ENCODE results near the gene MYO7A.

Gene MYO7A

DNA sequence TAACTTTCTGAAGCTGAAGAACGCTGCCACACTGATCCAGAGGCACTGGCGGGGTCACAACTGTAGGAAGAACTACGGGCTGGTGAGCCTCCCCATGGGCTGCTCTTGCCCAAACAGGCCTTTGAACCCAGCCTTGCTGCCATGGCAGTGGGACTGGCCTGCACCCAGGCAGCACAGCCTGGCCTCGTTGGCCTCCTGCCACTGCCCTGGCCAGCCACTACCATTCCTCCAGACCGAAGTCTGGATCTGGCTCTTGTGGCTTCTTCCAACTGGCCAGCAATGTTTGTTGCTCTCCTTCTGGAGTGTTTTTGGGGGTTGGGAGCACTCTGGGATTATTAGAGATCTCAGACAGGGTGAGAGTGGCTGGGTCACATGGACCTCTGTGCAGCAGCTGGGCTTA, 51.0 kb downstream of the MYO7A start:
- Histone ChIP-seq H3K36me3 (ENCODE audit: control insufficient read depth, low read length) (no peaks in the 10 kb centered on the region), H4K20me1 (ENCODE audit: control insufficient read depth, insufficient read depth, low read depth, low read length) (no peaks in the 10 kb centered on the region), H3K27ac (ENCODE audit: low read depth, low read length) (no peak overlapping the region), H3K27me3 (ENCODE audit: control insufficient read depth, low read length) (no peaks in the 10 kb centered on the region), H3F3A (ENCODE audit: control insufficient read depth, insufficient read depth) (no peaks in the 10 kb centered on the region), H3K4me3 (ENCODE audit: low read length) (no peak overlapping the region), H3K79me2 (ENCODE audit: control insufficient read depth, low read length) (no peaks in the 10 kb centered on the region), H3K9me3 (ENCODE audit: control insufficient read depth, insufficient read depth, low read length) (no peaks in the 10 kb centered on the region), H3K9me2 (replicated peaks; ENCODE audit: control insufficient read depth, low read length) (no peaks in the 10 kb centered on the region), H3K4me2 (ENCODE audit: low read length) (no peak overlapping the region), H3K4me1 (ENCODE audit: control insufficient read depth, low read length) (peaks cover 10% of the 10 kb centered on the region)
- TF ChIP-seq, protein P1, sequence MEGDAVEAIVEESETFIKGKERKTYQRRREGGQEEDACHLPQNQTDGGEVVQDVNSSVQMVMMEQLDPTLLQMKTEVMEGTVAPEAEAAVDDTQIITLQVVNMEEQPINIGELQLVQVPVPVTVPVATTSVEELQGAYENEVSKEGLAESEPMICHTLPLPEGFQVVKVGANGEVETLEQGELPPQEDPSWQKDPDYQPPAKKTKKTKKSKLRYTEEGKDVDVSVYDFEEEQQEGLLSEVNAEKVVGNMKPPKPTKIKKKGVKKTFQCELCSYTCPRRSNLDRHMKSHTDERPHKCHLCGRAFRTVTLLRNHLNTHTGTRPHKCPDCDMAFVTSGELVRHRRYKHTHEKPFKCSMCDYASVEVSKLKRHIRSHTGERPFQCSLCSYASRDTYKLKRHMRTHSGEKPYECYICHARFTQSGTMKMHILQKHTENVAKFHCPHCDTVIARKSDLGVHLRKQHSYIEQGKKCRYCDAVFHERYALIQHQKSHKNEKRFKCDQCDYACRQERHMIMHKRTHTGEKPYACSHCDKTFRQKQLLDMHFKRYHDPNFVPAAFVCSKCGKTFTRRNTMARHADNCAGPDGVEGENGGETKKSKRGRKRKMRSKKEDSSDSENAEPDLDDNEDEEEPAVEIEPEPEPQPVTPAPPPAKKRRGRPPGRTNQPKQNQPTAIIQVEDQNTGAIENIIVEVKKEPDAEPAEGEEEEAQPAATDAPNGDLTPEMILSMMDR (IDR thresholded peaks at IDR 0.05; ENCODE audit: low read depth, low read length, poor library complexity, severe bottlenecking) = no peak
- no peak for TF ChIP-seq EZH2phosphoT487 (IDR thresholded peaks at IDR 0.05; ENCODE audit: borderline replicate concordance, low read length)

DNA sequence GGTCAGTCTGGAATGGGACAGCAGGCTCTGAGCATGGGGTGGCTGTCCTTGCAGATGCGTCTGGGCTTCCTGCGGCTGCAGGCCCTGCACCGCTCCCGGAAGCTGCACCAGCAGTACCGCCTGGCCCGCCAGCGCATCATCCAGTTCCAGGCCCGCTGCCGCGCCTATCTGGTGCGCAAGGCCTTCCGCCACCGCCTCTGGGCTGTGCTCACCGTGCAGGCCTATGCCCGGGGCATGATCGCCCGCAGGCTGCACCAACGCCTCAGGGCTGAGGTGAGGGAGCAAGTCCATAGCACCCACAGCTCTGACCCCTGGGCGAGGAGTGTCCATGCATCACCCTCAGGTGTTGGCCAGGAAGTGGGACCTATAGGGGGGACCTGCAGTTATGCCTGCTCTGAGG, 51.6 kb downstream of the MYO7A start:
- H3K27ac ChIP-seq (ENCODE audit: low read depth, low read length) = no peak overlapping the region
- H3K9me3 ChIP-seq (ENCODE audit: control insufficient read depth, insufficient read depth, low read length) = no peaks in the 10 kb centered on the region
- no peak overlapping the region for H3K4me3 ChIP-seq (ENCODE audit: low read length)
- no peaks in the 10 kb centered on the region for H3K36me3 ChIP-seq (ENCODE audit: control insufficient read depth, low read length)
- no peak overlapping the region for H3K4me2 ChIP-seq (ENCODE audit: low read length)
- H3K27me3 ChIP-seq (ENCODE audit: control insufficient read depth, low read length) = no peaks in the 10 kb centered on the region
- TF ChIP-seq, protein P1 (IDR thresholded peaks at IDR 0.05; ENCODE audit: low read depth, low read length, poor library complexity, severe bottlenecking) = no peak
- no peak for TF ChIP-seq EZH2phosphoT487 (IDR thresholded peaks at IDR 0.05; ENCODE audit: borderline replicate concordance, low read length)
- no peaks in the 10 kb centered on the region for H3F3A ChIP-seq (ENCODE audit: control insufficient read depth, insufficient read depth)
- no peaks in the 10 kb centered on the region for H4K20me1 ChIP-seq (ENCODE audit: control insufficient read depth, insufficient read depth, low read depth, low read length)
- H3K79me2 ChIP-seq (ENCODE audit: control insufficient read depth, low read length) = no peaks in the 10 kb centered on the region
- no peaks in the 10 kb centered on the region for H3K9me2 ChIP-seq (replicated peaks; ENCODE audit: control insufficient read depth, low read length)
- peaks cover 10% of the 10 kb centered on the region for H3K4me1 ChIP-seq (ENCODE audit: control insufficient read depth, low read length)

DNA sequence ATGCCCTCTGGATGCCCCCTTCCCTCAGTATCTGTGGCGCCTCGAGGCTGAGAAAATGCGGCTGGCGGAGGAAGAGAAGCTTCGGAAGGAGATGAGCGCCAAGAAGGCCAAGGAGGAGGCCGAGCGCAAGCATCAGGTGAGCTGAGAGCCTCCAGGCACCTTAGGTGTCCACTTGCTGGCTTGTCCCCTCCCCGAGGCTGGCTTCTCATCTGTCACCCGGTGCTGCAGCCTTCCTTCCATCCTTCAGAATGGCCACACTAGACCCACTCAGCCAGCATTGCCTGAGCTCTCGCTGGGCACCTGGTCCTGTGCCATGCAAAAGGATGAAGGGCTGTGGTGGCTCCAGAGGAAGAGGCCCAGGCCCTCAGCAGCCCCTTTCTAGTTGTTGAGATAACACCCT, 52.3 kb downstream of the MYO7A start:
- TF ChIP-seq EZH2phosphoT487 (IDR thresholded peaks at IDR 0.05; ENCODE audit: borderline replicate concordance, low read length) = no peak
- TF ChIP-seq, protein P1 (IDR thresholded peaks at IDR 0.05; ENCODE audit: low read depth, low read length, poor library complexity, severe bottlenecking) = no peak
- Histone ChIP-seq H3F3A (ENCODE audit: control insufficient read depth, insufficient read depth) (no peaks in the 10 kb centered on the region), H3K4me1 (ENCODE audit: control insufficient read depth, low read length) (peaks cover 10% of the 10 kb centered on the region), H4K20me1 (ENCODE audit: control insufficient read depth, insufficient read depth, low read depth, low read length) (no peaks in the 10 kb centered on the region), H3K36me3 (ENCODE audit: control insufficient read depth, low read length) (no peaks in the 10 kb centered on the region), H3K79me2 (ENCODE audit: control insufficient read depth, low read length) (no peaks in the 10 kb centered on the region), H3K9me2 (replicated peaks; ENCODE audit: control insufficient read depth, low read length) (no peaks in the 10 kb centered on the region), H3K4me3 (ENCODE audit: low read length) (no peak overlapping the region), H3K27ac (ENCODE audit: low read depth, low read length) (no peak overlapping the region), H3K9me3 (ENCODE audit: control insufficient read depth, insufficient read depth, low read length) (no peaks in the 10 kb centered on the region), H3K4me2 (ENCODE audit: low read length) (no peak overlapping the region), H3K27me3 (ENCODE audit: control insufficient read depth, low read length) (no peaks in the 10 kb centered on the region)

DNA sequence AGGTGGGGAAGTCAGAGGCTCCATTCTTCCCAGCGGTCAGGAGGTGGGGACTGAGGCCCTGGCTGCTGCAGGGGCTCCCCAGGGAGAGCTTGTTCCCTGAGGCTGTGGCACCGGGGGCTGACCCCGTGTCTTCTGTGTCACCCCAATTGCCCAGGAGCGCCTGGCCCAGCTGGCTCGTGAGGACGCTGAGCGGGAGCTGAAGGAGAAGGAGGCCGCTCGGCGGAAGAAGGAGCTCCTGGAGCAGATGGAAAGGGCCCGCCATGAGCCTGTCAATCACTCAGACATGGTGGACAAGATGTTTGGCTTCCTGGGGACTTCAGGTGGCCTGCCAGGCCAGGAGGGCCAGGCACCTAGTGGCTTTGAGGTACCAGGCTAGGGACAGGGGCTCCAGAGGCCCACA, 53.2 kb downstream of the MYO7A start:
- TF ChIP-seq EZH2phosphoT487 (IDR thresholded peaks at IDR 0.05; ENCODE audit: borderline replicate concordance, low read length) = no peak
- TF ChIP-seq, protein P1 (IDR thresholded peaks at IDR 0.05; ENCODE audit: low read depth, low read length, poor library complexity, severe bottlenecking) = no peak
- no peaks in the 10 kb centered on the region for H3K9me2 ChIP-seq (replicated peaks; ENCODE audit: control insufficient read depth, low read length)
- no peaks in the 10 kb centered on the region for H3F3A ChIP-seq (ENCODE audit: control insufficient read depth, insufficient read depth)
- H3K79me2 ChIP-seq (ENCODE audit: control insufficient read depth, low read length) = no peaks in the 10 kb centered on the region
- no peak overlapping the region for H3K4me3 ChIP-seq (ENCODE audit: low read length)
- H3K27me3 ChIP-seq (ENCODE audit: control insufficient read depth, low read length) = no peaks in the 10 kb centered on the region
- H3K9me3 ChIP-seq (ENCODE audit: control insufficient read depth, insufficient read depth, low read length) = no peaks in the 10 kb centered on the region
- H3K4me2 ChIP-seq (ENCODE audit: low read length) = no peak overlapping the region
- H4K20me1 ChIP-seq (ENCODE audit: control insufficient read depth, insufficient read depth, low read depth, low read length) = no peaks in the 10 kb centered on the region
- no peaks in the 10 kb centered on the region for H3K36me3 ChIP-seq (ENCODE audit: control insufficient read depth, low read length)
- no peak overlapping the region for H3K27ac ChIP-seq (ENCODE audit: low read depth, low read length)
- H3K4me1 ChIP-seq (ENCODE audit: control insufficient read depth, low read length) = peaks cover 1% of the 10 kb centered on the region
